GM21367 (cell line): Measurements from ENCODE around the gene ARRB1.
"Not testable (repeated sequence)": the region's sequence is repeated elsewhere in the genome, so short reads cannot be mapped to it uniquely, and the experiment has no call there.

Experiments used
- ATAC-seq: cut with Tn5 transposase; IDR thresholded peaks from one replicate; pipeline ENCODE4 v1.9.1; 2021; ENCODE audit not compliant: unreplicated experiment

Gene ARRB1

DNA sequence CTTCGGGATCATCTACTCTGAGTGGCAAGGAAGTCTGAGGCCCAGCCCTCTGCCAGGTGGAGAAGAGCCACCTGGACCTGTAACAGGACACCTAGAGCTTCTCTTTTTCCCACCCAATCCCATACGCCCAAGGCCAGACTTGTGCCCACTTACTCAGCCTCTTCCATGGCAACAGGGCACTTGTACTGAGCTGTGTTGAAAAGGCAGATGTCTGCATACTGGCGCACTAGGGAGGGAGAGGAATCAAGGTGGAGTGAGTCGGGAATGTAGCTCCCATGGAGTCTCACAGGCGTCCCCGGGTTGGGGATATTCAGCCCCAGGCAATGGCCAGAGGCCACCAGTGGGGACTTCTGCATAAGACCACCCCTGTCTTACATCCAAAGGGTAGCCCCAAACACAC lies 74.8 kb downstream of the ARRB1 start:
- no peak for ATAC-seq

DNA sequence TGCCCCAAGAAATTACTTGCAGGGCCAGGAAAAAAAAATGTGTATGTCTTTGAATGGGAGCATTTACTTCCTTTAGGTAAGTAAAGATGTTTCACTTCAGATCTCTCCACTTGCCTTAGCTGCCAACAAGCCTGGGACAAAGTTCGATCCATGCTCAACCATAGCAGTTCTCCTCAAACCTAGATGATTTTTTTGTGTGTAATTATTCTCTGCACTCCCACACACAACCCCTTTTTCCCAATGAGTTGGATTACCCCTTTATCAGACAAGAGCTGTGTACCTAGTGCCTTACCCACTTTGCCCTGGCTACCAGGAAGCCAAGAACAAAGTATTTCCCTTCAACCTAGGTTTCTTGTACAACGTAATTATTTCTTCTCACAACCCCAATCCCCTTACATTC lies 75.3 kb downstream of the ARRB1 start:
- ATAC-seq: no peak

DNA sequence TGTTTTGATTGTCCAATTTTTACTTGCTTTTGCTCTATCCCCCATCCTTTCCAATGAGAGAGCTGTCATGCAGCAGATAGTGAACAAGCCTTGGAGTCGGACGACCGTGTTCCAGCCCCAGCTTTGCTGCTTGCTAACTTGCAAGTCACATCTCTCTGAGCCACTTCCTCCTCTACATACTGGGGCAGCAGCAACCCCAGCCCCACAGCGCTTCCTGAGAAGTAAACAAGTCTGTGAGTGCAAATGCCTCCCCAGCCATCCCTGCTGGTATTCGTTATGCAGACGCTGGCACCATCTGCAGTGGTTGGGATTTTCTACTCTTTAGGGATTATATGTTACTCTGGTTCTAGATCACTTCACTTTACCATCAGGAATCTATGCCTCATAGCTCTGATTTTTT lies 75.9 kb downstream of the ARRB1 start:
- ATAC-seq: no peak

DNA sequence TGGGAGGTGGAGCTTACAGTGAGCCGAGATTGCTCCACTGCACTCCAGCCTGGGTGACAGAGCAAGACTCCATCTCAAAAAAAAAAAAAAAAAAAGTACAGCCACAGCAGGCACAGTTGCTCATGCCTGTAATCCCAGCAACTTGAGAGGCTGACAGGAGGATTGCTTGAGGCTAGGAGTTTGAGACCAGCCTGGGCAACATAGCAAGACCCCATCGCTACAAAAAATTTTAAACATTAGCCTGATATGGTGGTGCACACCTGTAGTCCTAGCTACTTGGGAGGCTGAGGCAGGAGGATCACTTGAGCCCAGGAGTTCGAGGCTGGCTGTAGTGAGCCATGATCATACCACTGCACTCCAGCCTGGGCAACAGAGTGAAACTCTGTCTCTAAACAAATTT lies 76.7 kb downstream of the ARRB1 start:
- ATAC-seq: not testable (repeated sequence)

DNA sequence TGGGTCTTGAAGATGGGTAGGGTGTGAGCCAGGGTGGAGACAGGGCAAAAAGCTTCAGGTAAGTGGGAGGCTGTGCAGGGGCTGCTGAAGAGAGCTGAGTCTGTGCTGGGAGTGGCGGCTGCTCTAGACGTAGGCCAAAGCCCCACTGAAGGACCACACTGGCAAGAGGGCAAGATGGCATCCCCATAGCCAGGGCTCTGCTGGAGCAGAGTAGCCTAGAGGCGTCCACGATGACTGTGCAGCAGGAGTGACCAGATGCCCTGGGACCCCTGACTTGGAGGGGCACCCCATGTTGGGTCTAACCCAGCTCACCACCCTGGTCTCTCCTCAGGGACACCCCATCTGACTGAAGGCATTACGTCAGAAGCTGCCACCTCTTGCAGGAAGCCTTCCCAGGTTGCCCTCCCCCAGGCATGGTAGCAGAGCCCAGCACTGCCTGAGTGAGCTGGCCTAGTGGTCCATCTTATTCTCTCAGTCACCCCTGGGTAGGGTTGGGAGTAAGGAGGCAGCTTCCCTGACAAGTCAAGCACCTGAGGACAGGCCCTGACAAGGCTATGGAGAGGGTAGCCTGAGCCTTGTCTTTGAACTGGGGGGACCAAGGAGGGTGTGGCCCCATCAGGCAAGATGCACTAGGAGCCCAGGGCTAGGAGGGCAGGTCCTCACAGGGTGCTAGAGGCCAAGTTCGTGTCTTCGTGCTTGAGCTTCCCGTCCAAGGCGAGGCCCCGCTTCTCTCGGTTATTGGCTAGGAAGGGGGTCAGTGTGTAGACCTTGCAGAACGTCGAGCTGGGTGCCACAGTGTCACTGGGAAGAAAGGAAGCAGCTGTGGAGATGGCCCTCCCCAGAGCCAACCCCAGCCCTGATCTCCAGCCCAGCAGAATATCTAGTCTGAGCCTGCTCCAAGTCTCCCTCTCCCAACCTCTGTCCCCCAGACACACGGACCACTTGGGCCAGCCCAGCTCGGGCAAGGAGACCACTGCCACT lies 77.8 kb downstream of the ARRB1 start:
- ATAC-seq: no peak

DNA sequence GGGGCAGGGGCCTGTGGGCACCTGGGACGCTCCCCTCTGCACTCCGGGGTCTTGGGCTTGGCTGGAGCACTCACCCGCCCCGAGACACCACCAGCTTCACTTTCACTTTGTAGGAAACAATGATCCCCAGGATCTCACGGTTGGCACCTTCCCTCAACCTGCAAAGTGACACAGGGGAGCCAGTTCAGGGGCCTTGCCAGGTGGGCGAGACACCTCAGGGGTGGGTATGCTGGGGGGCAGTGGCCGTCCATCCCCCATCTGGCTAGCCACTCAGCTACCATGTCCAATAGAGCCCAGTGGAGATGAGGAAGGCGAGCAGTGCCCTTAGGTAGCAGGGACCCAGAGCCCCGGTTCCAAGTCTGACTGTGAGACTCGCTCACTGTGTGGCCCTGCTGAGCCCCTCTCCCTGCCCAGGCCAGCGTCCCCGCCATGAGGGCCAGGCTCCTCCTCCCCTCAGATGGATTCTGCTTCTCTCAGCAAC lies 78.6 kb downstream of the ARRB1 start:
- no peak for ATAC-seq

DNA sequence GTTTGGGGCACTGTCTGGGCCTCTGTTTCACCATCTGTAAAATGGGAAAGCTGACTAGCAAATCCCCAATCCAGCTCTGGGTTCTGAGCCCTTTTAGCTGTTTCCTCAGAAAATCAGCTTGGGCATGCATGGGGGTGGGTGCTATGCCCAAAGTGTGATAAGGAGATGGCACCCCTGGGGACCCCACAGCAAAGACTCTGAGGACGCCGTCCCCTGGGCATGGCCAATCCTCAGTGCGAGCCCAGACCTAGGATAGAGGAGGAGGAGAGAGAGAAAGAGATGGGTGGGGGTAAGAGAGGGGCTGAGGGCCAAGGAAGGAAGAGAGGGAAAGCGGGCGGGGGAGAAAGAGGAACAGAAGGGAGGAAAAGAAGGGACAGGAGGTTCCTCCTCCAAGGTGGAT lies 79.1 kb downstream of the ARRB1 start:
- no peak for ATAC-seq

DNA sequence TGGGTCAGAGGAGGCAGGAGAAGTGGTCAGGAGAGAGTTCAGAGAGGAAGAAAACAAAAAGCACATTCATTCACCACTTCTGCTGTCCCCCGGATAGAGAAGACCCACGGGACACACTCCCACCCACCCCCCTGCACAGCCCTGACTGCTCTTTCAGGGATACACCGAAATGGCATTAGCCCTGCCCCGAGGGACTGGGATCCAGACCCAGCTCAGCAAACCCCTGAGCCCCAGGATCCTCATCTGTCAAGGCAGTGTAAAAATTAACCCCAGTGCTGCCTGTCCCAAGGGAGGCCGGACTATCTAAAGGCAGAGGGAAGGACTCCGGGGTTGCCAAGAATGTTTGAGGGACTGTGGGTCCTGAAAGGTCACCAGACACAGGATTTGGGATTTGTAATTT lies 79.7 kb downstream of the ARRB1 start:
- no peak for ATAC-seq

DNA sequence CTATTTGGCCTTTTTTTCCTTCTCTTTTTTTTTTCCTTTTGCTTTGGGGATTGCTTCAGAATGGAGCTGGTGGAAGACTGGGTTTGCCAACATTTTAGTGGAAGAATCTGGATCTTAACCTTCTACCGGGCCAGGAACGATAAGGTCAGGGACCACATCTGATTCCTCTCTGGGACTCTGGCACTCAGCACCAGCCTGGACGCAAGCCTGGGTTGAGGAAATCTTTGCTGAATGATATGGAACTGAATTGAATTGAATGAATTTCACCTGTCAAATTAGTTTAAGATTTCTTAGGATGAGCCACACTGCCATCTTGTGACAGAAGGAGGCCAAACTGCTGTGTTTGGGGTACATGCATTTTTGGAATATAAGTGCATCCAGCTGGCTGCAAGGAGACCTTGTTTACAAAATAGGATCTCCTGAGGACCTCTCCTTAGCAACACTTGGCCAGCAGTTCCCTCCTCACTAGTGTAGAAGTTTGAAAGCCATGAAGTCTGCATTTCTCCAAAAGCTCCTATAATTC lies 80.5 kb downstream of the ARRB1 start:
- ATAC-seq: no peak

DNA sequence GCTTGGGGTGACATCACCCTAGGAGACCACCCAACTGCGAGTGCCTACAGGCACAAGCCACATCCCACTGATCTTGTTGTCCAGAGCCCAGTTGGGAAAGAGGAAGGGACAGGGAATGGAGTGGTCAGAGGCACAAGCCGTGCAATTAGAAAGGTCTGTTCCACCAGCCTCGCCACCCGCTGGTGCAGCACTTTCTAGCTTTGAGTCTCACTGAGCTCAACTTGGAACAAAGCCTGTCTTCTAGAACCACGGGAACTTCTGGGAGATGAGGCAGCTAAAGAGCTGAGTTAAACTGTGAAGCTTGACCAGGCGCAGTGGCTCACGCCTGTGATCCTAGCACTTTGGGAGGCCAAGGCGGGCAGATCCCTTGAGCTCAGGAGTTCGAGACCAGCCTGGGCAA lies 81.6 kb downstream of the ARRB1 start:
- ATAC-seq: no peak

DNA sequence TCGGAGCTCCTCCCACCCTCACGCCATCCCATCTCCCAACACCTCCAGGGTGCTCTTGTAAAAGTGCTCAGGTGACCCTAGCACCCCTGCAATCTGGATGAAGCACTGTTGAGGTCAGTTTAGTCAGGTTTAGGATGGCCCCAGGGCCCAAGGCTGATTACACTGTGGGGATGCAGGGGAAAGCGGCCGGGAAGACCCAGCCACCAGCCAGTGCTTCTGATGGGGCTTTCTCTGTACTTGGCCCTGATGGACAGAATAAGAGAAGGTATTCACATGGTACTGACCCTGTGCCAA lies 82.1 kb downstream of the ARRB1 start:
- no peak for ATAC-seq

DNA sequence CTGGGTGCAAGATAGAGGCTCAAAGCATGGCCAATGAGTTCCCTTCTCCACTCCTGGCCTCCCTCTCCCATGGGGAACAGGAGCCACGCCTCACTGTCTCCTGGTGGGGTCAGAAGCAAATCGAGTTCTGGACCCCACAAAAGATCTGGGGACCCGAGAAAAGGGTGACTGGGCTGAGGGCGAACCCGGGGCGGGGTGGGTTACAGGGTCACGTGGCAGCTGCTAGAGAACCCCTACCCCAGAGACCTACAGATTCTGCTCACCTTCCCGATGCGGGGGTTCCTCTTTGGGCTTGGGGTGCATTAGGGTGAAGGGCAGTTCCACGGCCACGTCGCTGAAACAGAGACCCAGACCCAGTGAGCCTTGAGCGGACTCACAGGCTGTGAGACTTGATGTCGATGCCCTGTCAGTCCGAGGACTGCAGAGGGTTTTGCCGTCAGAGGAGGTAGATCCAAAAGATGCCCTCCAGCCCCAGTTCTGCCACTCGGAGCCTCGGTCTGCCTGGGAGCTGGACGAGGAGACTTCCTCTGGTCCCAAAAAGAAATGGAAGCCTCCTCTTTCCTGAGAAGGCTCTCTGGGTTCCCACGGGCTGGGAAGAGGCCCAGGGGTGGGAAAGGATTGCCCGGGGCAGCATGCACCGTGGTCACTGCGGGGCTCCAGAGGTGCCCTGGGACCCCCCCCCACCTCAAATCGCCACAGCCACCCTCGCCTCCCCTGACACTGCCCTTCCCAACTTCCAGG lies 82.7 kb downstream of the ARRB1 start:
- ATAC-seq: no peak

DNA sequence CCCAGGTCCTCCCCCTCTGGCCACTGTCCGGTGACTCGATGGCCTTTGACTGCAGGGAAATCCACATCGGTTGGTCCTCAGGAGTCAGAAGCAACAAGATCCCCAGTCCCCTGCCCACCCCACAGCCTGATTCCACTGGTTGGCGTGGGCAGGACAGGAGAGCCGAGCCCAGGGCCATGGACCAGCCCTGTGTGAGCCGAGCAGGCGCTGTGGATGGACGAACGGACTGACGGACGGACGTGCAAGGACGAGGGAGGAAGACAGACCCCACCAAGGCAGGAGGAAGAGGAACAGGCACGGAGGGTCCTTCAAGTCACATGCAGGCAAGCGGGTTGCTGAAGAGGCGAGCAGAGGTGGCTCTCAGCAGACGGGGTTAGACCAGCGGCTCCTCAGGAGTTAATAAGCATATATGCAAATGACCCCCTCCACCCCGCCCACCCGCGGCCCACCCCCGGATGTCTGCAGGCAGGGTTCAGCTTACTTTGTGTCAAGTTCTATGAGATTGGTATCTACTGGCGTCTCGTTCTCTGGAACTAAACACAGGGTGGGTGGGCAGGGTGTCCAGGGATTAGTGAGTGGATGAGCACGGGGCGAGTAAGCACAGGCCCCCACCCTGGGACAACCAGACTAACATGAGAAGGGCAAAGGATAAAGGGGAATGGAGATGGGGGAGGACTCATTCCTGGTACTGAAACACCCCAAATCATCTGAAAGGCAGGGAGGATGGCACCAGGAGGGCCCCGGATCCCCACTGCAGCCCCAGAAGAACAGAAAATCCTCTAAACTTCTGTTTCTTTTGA lies 84.1 kb downstream of the ARRB1 start:
- no peak for ATAC-seq

DNA sequence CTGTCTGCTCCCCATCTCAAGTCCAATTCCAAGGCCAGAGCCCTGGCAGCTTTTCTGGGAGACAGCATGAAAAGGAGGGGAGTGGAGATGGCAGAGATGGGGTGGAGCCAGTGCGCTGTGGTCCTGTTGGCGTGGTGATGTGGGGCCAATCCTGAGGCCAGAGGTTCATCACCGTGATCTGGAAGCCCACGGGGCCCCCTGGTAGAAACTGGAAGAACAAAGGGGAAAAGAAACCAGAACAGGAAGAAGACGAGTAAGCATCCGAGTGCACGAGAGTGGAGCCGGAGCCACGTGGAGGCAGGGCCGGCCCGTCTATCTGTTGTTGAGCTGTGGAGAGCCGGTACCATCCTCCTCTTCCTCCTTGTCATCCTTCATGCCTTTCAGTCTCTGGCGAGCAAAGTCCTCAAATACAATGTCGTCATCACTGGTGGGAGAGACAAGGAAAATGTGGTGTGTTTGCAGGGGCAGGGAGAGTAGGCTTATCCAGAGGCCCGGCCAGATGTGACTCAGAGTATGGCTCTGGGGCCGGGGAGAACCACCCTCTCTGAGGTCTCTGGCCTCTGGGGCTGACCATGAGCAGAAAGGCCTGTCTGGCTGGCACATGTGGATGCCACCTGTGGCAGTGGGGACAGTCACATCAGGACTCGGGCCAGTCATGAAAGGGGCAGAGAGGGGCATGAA lies 85.5 kb downstream of the ARRB1 start:
- no peak for ATAC-seq

DNA sequence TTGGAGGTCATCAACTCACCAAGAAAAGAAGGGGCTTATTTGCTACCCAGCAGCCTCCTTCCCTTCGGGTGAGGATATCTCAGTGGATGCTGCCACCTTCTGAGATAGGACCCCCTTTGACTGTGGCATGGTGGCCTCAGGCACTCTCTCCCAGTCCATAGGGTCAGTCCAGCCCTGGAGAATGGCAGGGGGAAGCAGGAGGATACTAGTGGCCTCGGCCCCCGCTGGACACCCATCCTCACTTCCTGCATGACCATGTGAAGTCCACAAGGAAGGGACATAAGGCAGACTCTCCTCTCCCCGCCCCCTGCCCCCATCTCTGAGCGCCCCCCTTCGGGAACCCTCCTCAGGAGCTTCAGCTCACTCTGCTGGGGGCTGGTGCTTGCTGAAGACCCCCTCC lies 86.5 kb downstream of the ARRB1 start:
- no peak for ATAC-seq

DNA sequence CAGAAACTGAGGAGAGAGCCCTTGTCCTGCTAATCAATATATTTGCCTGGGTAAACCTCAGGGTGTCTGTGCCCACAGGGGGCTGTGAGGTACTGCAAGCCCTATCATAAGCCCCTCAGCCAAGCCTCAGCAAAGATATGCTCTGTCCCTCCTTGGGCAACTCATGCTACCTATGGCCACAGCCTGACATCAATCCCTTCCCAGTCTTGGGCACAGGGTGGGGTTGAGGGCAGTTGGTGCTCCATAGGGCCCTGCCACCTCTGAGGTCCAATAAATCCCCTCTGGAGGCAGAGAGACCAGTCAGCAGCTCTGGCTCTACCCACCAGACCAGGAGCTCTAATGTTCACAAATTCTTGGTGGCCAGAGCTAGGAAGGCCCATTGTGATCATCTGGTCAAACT lies 87.1 kb downstream of the ARRB1 start:
- ATAC-seq: no peak

DNA sequence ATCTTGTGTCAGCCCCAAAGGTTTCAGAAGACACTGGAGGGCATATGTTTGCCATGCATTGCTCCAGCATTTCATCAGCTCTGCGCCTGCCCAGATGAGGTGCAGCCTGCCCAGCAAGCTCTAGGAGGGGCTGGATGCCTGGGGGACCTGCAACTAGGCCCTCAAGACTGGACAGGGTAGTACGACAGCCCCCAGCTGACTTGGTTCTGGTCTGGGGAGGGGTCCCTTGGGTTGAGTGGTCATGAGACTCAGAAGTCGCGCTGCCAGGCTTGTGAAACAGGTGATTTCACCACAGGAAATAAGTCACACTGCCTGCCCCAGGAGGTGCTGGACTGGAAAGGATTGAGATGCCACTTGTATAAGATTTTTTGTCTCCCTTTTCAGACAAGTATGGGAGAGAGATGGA lies 87.5 kb downstream of the ARRB1 start:
- ATAC-seq: no peak

DNA sequence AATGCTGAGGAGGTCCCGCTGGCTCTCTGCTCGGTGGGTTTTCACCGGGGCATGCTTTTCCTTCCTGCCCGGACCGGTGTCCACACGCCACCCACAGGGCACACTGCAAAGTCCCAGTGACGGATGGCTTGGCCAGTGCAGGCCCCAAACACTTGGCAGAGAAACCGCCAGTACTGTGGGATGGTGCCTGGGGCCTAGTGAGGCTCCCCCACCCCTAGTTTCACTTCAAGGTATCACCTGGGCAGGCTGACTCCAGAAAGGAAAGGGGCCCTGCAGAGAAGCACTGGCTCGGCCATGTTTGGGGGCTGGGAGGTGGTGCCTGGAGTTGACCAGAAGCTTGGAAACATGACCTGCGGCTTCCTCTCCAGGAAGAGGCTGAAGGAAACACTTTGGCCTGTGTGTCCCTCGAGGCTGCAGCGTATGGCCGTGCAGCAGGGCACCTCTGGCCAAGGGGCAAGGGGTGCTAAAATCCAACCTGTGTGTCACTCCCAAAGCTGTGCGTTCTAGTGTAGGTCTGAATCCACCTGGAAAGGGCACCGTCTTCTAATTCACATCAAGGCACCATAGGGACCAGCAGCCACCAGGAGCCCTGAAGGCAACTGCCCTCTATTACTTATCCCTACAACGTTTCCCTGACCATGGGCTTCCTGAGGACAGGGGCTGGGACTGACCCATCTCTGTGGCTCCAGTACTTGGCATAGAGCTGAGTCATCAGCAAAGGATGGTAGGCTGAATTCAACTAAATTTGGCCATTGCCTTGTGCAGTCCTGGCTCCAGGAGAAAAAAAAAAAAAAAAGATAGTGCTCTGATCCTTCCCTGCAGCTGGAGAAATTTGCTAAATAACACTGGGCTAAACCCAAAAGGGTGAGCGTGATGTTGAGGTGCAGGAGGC lies 88.3 kb downstream of the ARRB1 start:
- ATAC-seq: no peak

DNA sequence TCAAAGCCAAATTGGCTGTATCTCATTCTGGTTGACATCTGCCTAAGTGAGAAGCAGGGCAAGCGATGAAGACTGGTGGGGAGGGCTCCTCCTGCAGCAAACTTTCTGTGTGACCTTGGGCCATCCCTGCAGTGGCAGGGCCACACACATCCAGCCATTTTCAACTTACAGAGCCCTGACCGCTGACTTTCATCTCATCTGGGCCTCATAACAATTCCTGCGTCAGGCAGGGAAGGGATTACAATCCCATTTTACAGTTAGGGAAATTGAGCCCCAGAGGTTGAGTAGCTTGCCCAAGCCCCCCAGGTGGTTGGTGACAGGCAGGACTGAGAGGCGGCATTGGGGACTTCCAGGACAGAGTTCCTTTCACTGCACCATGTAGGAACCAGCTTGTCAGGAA lies 89.0 kb downstream of the ARRB1 start:
- ATAC-seq: no peak

DNA sequence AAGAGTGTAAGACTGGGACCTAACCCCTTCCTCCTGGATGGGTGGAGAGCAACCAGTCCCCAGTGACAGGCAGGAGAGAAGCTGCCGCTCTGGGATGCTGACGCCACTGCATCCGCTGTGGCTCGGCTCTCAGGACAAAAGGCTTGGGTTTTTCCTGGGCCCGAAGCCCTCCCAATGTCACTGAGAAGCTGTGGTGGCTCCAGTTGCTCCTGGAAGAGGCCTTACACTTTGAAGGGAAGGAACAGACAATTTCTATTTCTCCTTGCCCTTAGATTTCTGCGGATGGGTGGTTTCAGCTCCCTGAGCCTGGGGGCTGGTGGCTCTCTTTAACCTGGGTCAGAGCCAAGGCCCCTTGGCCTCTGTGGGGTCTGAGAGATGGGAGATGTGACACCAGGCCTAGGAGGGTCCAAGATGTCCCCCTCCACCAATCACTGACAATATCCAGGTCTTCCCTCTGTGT lies 89.5 kb downstream of the ARRB1 start:
- no peak for ATAC-seq
